ENCODE results near the gene ZIC2. TPM values are rescaled to one million over a fixed set of nuclear protein-coding genes. Genes with fewer than 3 reads are reported as not detected.

ZIC2 gene
- total and polyA plus RNA-seq, 2 of the 8 experiments (the other 6 are each of a cell fraction or from before 2014, with no cell fraction given): 53.2 to 372 TPM

GRCh38 chr13:99995589-99996380 lies 14.2 kb downstream of the ZIC2 start (continued):
- TF ChIP-seq RFX5 (IDR thresholded peaks at IDR 0.05; ENCODE audit: borderline replicate concordance, low read depth, low read length) (no peak), EZH2 (IDR thresholded peaks at IDR 0.05; ENCODE audit: low read depth, low read length, severe bottlenecking) (no peak)
